PFSK-1 (cell line): ENCODE measurements around the gene CTBP2.

Source experiments
- FOXP2 ChIP-seq: optimal IDR thresholded peaks from 2 replicates; pipeline ENCODE3; 2011; ENCODE audit warnings: borderline replicate concordance, control low read depth, inconsistent platforms; ENCODE audit not compliant: insufficient read depth; ENCODE audit errors: extremely low read length, extremely low read depth
- POLR2AphosphoS5 ChIP-seq: IDR thresholded peaks from 2 replicates; pipeline ENCODE4 v1.6.1; 2012; ENCODE audit warnings: low read depth, mild to moderate bottlenecking, control low read depth, low read length, moderate library complexity
- TAF1 ChIP-seq: IDR thresholded peaks from 2 replicates; pipeline ENCODE4 v1.6.1; 2012; ENCODE audit warnings: low read length, control low read depth, borderline replicate concordance; ENCODE audit not compliant: insufficient read depth

DNA sequence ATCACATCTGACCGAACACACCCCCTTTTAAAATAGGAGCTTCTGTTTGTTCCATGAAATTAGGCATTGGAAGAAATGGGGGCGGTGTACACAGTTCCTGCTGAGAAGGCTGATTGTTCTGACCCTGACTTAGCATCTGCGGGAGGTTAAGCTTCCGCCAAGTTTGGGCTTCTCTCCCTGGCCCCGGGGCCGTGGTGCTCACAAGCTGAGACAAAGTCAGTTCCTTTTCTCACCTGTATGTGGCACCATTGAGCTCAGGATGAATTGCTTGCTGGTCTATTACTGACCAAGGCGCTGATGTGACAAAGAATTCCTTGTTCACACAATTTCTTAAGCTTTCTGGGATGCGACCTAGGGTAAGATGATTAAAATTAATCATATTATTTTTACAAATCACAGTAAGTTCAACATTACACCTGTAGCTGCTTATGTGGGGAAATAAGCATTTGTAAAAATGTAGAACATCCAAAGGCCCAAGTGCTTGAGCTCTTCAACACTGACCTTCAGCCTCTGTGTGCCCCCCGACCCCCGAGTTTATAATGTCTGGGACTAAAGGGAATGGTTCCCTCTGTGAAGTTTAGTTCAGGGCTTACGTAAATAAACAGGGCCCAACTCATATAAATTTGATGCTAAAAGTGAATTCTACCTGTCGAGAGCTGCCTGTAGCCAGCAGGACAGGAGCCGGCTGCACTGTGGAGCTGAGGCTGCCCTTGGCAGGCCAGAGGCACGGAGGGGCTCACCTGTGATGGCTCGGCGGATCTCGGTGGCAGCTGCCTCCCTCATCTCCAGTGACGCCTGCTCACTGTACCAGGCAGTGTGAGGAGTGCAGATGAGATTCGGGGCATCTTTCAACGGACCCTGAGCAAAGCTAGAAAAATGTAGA lies 167.7 kb downstream of the CTBP2 start:
- no peak for TF ChIP-seq POLR2AphosphoS5
- no peak for TF ChIP-seq TAF1
- no peak for TF ChIP-seq FOXP2
